Kidney (tissue), 14 donors: ENCODE data around the gene SYP. TPM values are rescaled to one million over a fixed set of nuclear protein-coding genes. Genes with fewer than 3 reads are reported as not detected.

ENCODE experiments used
- DNase-seq, 5 donors: peaks; one replicate each; pipeline ENCODE4 v3.0.0-alpha.2; 2013 to 2020
- FAIRE-seq: peaks from 2 replicates; lab custom pipeline; 2012; peaks lifted over from hg19 to GRCh38; lab: Jason Lieb, UNC
- H3K27ac ChIP-seq, 2 donors: one replicate each; pipeline ENCODE4 v1.7.0; 2013; ENCODE audit warnings: low read depth in 2 of 2, low read length in 2 of 2, inconsistent platforms in 1 of 2
- H3K27me3 ChIP-seq: one replicate; pipeline ENCODE4 v1.7.1; 2013; ENCODE audit warnings: low read length, inconsistent platforms; ENCODE audit not compliant: control insufficient read depth, insufficient read depth
- H3K36me3 ChIP-seq, 3 donors: one replicate each; pipeline versions ENCODE4 v1.7.0 to v1.7.1; 2013; ENCODE audit warnings: low read length in 3 of 3, control low read depth in 1 of 3, inconsistent platforms in 1 of 3; ENCODE audit not compliant: insufficient read depth in 3 of 3, control insufficient read depth in 2 of 3
- H3K4me1 ChIP-seq, 3 donors: one replicate each; pipeline versions ENCODE4 v1.7.0 to v1.7.1; 2013; ENCODE audit warnings: low read length in 3 of 3, inconsistent platforms in 1 of 3, low read depth in 1 of 3; ENCODE audit not compliant: control insufficient read depth in 2 of 3, insufficient read depth in 2 of 3
- H3K4me3 ChIP-seq, 3 donors: one replicate each; pipeline versions ENCODE4 v1.7.0 to v1.8.1; 2013; ENCODE audit warnings: low read length in 3 of 3, control low read depth in 1 of 3, inconsistent platforms in 1 of 3
- H3K9ac ChIP-seq, 3 donors: one replicate each; pipeline versions ENCODE4 v1.7.0 to v1.7.1; 2013; ENCODE audit warnings: low read length in 3 of 3, control low read depth in 1 of 3, inconsistent platforms in 1 of 3
- H3K9me3 ChIP-seq, 3 donors: one replicate each; pipeline versions ENCODE4 v1.7.0 to v1.7.1; 2013; ENCODE audit warnings: low read length in 3 of 3, control low read depth in 1 of 3, inconsistent platforms in 1 of 3; ENCODE audit not compliant: control insufficient read depth in 2 of 3, insufficient read depth in 1 of 3
- intact Hi-C: fragments of 100-400 bp; cut with DNase I; formaldehyde crosslinking; loops from one replicate; pipeline ENCODE4 v1.11.1; 2022
- polyA plus RNA-seq: library from polyadenylated mRNA; stranded (reverse); fragments of 350-450 nt; fragmentation: Illumina TruSeq; extraction: RNeasy Lipid Tissue Mini Kit (QIAGEN cat#74804); gene quantifications from one replicate; pipeline ENCODE4 v1.2.3, GENCODE V29; 2014; ENCODE audit warnings: low read depth, low replicate concordance; ENCODE audit not compliant: insufficient read depth
- total RNA-seq: library from RNA; stranded (reverse); fragmentation: NEBNext Ultra II Directional; extraction: Animal tissue kit (Norgen Biotek cat#: 25700); gene quantifications from one replicate; pipeline ENCODE4 v1.2.1, GENCODE V29; 2021
- TF ChIP-seq, protein P1 (sequence below): IDR thresholded peaks from 3 replicates; pipeline ENCODE4 v1.5.1; 2012; ENCODE audit warnings: mild to moderate bottlenecking, moderate library complexity, borderline replicate concordance; ENCODE audit not compliant: insufficient read depth; ENCODE audit errors: extremely low read depth
- donor health status: control.
- donor health status: control.
- donor health status: control.
- donor health status: control.
- donor health status: control.
- donor health status: DM: yes; HTN: yes; CAD: no.
- donor health status: Normal renal cell carcinoma (clear cell type).

Gene SYP
- total and polyA plus RNA-seq, 2 donors from 2014 or later = 4.0 to 7.2 TPM

DNA sequence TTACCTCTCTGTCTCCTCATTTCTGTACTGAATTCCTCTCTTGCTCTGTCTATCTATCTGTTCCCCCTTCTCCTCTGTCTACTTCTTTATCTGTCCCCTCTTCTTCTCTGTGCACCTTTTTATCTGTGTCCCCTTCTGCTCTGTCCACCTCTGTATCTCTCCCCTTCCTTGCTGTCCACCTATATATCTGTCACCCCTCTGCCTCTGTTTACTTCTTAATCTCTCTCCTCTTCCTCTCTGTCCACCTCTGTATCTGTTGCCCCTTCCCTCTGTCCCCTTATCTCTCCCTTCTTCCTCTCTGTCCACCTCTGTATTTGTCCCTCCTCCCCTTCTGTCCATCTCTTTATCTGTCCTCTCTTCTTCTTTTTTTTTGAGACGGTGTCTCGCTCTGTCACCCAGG lies 44.2 kb upstream of the SYP start:
- Histone ChIP-seq H3K27ac (no peak overlapping the region), H3K9ac (no peak overlapping the region), H3K4me1 (no peaks in the 10 kb centered on the region), H3K27me3 (no peaks in the 10 kb centered on the region), H3K36me3 (peaks cover 0 to 4% (median 0%) of the 10 kb centered on the region in 3 donors), H3K9me3 (no peaks in the 10 kb centered on the region), H3K4me3 (no peak overlapping the region)
- no peak for FAIRE-seq
- TF ChIP-seq, protein P1, sequence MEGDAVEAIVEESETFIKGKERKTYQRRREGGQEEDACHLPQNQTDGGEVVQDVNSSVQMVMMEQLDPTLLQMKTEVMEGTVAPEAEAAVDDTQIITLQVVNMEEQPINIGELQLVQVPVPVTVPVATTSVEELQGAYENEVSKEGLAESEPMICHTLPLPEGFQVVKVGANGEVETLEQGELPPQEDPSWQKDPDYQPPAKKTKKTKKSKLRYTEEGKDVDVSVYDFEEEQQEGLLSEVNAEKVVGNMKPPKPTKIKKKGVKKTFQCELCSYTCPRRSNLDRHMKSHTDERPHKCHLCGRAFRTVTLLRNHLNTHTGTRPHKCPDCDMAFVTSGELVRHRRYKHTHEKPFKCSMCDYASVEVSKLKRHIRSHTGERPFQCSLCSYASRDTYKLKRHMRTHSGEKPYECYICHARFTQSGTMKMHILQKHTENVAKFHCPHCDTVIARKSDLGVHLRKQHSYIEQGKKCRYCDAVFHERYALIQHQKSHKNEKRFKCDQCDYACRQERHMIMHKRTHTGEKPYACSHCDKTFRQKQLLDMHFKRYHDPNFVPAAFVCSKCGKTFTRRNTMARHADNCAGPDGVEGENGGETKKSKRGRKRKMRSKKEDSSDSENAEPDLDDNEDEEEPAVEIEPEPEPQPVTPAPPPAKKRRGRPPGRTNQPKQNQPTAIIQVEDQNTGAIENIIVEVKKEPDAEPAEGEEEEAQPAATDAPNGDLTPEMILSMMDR = no peak
- intact Hi-C loops = no loop called here
- DNase-seq = no peak

DNA sequence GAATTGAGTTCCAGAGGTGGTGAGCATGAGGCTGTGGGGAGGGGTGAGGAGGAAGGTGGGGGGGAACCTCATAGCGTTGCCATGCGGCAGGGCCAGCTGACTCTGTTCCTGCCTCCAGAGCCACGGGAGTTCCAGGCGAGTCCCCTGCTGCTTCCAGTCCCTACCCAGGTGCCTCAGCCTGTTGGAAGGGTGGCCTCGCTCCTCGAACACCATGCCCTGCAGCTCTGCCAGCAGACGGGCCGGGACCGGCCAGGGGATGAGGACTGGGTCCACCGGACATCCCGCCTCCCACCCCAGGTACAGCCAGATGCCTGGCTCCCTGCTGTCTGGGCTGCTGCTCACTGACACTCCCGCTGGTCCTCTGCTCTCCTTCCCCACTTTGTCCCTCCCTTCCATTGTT lies 43.2 kb upstream of the SYP start:
- no peaks in the 10 kb centered on the region for H3K27me3 ChIP-seq
- H3K4me3 ChIP-seq = no peak overlapping the region
- intact Hi-C loops = no loop called here
- DNase-seq = peak in 1 of 5 donors; percentile 64
- H3K9me3 ChIP-seq = no peaks in the 10 kb centered on the region
- no peak for FAIRE-seq
- no peak overlapping the region for H3K9ac ChIP-seq
- TF ChIP-seq, protein P1 = no peak
- H3K27ac ChIP-seq = no peak overlapping the region
- peaks cover 0 to 4% (median 0%) of the 10 kb centered on the region in 3 donors for H3K36me3 ChIP-seq
- no peaks in the 10 kb centered on the region for H3K4me1 ChIP-seq

DNA sequence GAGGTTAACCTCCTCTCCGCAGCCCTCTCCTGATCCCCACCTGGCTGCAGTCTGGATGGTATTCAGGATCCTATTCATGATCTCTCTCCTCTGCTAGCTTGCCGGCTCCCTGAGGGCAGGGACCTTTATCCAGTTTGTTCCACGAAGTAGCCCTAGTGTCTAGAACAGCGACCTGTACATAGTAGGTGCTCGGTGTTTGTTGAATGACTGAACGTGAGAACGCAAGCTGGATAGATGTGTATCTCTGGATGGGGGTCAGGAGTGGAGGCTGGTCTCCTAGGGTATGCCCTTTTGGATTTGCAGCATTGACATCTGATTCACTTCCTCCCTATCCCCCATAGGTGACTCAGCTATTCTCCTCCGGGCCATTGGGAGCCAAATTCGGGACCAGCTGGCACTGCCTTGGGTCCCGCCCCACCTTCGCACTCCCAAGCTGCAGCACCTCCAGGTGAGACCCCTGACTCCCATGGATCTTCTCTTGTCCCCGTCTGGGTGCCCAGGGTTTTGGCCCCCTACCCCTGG lies 42.6 kb upstream of the SYP start:
- DNase-seq (peak in 1 of 5 donors; percentile 25), FAIRE-seq (no peak)
- no peak overlapping the region for H3K27ac ChIP-seq
- no peaks in the 10 kb centered on the region for H3K4me1 ChIP-seq
- H3K9ac ChIP-seq = no peak overlapping the region
- TF ChIP-seq, protein P1 = no peak
- peaks cover 0 to 4% (median 0%) of the 10 kb centered on the region in 3 donors for H3K36me3 ChIP-seq
- H3K4me3 ChIP-seq = no peak overlapping the region
- H3K27me3 ChIP-seq = no peaks in the 10 kb centered on the region
- no peaks in the 10 kb centered on the region for H3K9me3 ChIP-seq
- intact Hi-C loops = no loop called here

DNA sequence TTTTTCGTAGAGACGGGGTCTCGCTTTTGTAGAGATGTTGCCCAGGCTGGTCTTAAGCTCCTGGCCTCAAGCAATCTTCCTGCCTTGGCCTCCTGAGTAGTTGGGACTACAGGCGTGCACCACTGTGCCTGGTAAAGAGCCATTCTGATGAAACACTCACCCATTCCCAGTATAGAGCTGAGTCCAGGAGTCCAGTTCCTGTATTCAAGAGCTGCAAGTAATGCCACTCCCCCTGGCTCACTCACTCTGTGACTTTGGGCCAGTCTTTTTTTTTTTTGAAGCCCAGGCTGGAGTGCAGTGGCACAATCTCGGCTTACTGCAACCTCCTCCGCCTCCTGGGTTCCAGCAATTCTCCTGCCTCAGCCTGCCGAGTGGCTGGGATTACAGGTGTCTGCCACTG lies 38.7 kb upstream of the SYP start:
- FAIRE-seq (no peak), DNase-seq (peak in 1 of 5 donors; percentile 20)
- Histone ChIP-seq H3K36me3 (no peaks in the 10 kb centered on the region), H3K9ac (no peak overlapping the region), H3K27ac (no peak overlapping the region), H3K4me3 (no peak overlapping the region), H3K9me3 (no peaks in the 10 kb centered on the region), H3K4me1 (peaks cover 0 to 2% (median 0%) of the 10 kb centered on the region in 3 donors), H3K27me3 (no peaks in the 10 kb centered on the region)
- intact Hi-C loops = no loop called here
- TF ChIP-seq, protein P1 = no peak
